Stomach (tissue), 9 donors: ENCODE data around the gene LRRC3C. TPM values are rescaled to one million over a fixed set of nuclear protein-coding genes. Genes with fewer than 3 reads are reported as not detected.
A peak's percentile ranks its signal among the peaks of the same experiment; 100 is the strongest.

ENCODE experiments used
- DNase-seq, 2 donors: peaks; one replicate each; pipeline versions ENCODE4 v3.0.0 to v3.0.0-alpha.2; 2013 to 2019
- H3K27ac ChIP-seq, 5 donors: fragments of 200-600 bp in 4 of 5; sonication (generic) in 4 of 5; one replicate each; pipeline ENCODE4 v1.5.1; 2013 to 2019; ENCODE audit warnings: mild to moderate bottlenecking in 1 of 5, moderate library complexity in 1 of 5
- H3K27me3 ChIP-seq, 3 donors: fragments of 200-600 bp; sonication (generic); one replicate each; pipeline ENCODE4 v1.5.1; 2017 to 2019; ENCODE audit warnings: mixed run types in 1 of 3
- H3K36me3 ChIP-seq, 4 donors: fragments of 200-600 bp; sonication (generic); 1 replicate in 3 of 4; 2 replicates in 1 of 4; pipeline ENCODE4 v1.5.1; 2016 to 2019
- H3K4me1 ChIP-seq, 4 donors: fragments of 200-600 bp; sonication (generic); one replicate each; pipeline ENCODE4 v1.5.1; 2016 to 2019
- H3K4me3 ChIP-seq, 4 donors: fragments of 200-600 bp; sonication (generic) in 3 of 4; one replicate each; pipeline ENCODE4 v1.5.1; 2016 to 2019; ENCODE audit warnings: mild to moderate bottlenecking in 1 of 4
- H3K9me3 ChIP-seq, 4 donors: fragments of 200-600 bp; sonication (generic); one replicate each; pipeline ENCODE4 v1.5.1; 2016 to 2019
- EP300 ChIP-seq: sonication (generic); formaldehyde crosslinking; IDR thresholded peaks from one replicate; pipeline ENCODE4 v1.6.1; 2017; ENCODE audit warnings: antibody characterized with exemption
- POLR2A ChIP-seq, 4 donors: fragments of 450-650 bp; IDR thresholded peaks; one replicate each; pipeline ENCODE4 v1.6.1; 2016; ENCODE audit warnings: antibody characterized with exemption in 4 of 4, control low read depth in 2 of 4, mild to moderate bottlenecking in 1 of 4, moderate library complexity in 1 of 4
- POLR2AphosphoS5 ChIP-seq, 3 donors: sonication (generic); formaldehyde crosslinking; IDR thresholded peaks; one replicate each; pipeline ENCODE4 v1.6.1; 2016; ENCODE audit warnings: antibody characterized with exemption in 3 of 3
- WGBS, 5 donors: extraction: QIAGEN DNeasy Blood & Tissue Kit in 3 of 5; methylation state at CpG; one replicate each; pipeline versions ENCODE4 v1.1.5 to v1.1.7; 2013 to 2018; 5-methylcytosine and 5-hydroxymethylcytosine counted together
- intact Hi-C: fragments of 100-400 bp; cut with DNase I; formaldehyde crosslinking; loops from one replicate; pipeline ENCODE4 v1.15.1; 2023; ENCODE audit warnings: low total_unique reads
- polyA plus RNA-seq, 3 donors: library from polyadenylated mRNA; stranded (reverse); fragments of 200-250 nt; gene quantifications; one replicate each; pipeline ENCODE4 v1.2.3, GENCODE V29; 2013
- total RNA-seq, 5 donors: library from RNA; depleted of rRNA; stranded (reverse); fragments of >200 nt; gene quantifications; one replicate each; pipeline versions ENCODE4 v1.1.0 to v1.2.3, GENCODE V29; 2014 to 2016
- TF ChIP-seq, protein P1 (sequence below), 7 experiments: fragments of 450-650 bp in 4 of 7; fragments of 200-600 bp in 3 of 7; sonication (generic) in 3 of 7; IDR thresholded peaks; one replicate each; pipeline ENCODE4 v1.5.1; 2016 to 2019; ENCODE audit warnings: antibody characterized with exemption in 7 of 7, control low read depth in 2 of 7, mild to moderate bottlenecking in 1 of 7
- donor health status: healthy with polysubstance abuse.
- donor health status: Bipolar disorder and iron deficiency.
- donor health status: healthy.

Gene LRRC3C
- total and polyA plus RNA-seq, 8 donors, result not detected

DNA sequence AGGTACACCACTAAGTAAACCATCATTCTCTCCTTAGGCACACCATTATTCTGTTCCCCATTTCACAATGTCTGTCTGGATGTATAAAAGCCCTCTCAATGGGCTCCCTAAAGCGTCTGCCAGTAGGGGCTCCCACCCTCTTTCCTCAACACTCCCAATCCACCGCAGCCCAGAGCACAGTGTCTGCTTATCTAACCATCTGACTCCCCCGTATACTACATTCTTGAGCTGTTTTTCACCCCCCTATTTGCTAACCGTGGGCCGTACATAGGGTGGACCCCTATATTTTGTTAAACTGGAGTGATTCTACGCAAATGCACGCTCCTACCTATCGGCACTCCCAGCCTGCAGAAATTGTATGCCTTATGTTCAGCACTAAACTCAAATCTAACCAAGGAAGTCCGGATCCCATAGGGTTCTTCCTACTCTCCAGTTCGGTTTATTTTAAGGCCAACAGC, 52.4 kb downstream of the LRRC3C start:
- intact Hi-C loops, result no loop called here
- TF ChIP-seq POLR2AphosphoS5 (IDR thresholded peaks at IDR 0.05) (no peak), EP300 (no peak), POLR2A (IDR thresholded peaks at IDR 0.05) (no peak)
- TF ChIP-seq, protein P1, sequence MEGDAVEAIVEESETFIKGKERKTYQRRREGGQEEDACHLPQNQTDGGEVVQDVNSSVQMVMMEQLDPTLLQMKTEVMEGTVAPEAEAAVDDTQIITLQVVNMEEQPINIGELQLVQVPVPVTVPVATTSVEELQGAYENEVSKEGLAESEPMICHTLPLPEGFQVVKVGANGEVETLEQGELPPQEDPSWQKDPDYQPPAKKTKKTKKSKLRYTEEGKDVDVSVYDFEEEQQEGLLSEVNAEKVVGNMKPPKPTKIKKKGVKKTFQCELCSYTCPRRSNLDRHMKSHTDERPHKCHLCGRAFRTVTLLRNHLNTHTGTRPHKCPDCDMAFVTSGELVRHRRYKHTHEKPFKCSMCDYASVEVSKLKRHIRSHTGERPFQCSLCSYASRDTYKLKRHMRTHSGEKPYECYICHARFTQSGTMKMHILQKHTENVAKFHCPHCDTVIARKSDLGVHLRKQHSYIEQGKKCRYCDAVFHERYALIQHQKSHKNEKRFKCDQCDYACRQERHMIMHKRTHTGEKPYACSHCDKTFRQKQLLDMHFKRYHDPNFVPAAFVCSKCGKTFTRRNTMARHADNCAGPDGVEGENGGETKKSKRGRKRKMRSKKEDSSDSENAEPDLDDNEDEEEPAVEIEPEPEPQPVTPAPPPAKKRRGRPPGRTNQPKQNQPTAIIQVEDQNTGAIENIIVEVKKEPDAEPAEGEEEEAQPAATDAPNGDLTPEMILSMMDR (IDR thresholded peaks at IDR 0.05), result no peak
- peak in 1 of 2 donors; percentile 61 for DNase-seq
- 0 to 1% (median 0%) methylated on average over 10 of the region's 10 CpGs for WGBS, 5 donors
- Histone ChIP-seq H3K9me3 (no peaks in the 10 kb centered on the region), H3K27ac (peak overlapping the region; percentile 78 to 97 (median 94)), H3K27me3 (peaks cover 0 to 32% (median 0%) of the 10 kb centered on the region in 3 donors), H3K36me3 (peaks cover 8 to 14% (median 12%) of the 10 kb centered on the region in 4 donors), H3K4me3 (peak overlapping the region; percentile 75 to 99 (median 91)), H3K4me1 (peaks cover 8 to 37% (median 31%) of the 10 kb centered on the region in 4 donors)

DNA sequence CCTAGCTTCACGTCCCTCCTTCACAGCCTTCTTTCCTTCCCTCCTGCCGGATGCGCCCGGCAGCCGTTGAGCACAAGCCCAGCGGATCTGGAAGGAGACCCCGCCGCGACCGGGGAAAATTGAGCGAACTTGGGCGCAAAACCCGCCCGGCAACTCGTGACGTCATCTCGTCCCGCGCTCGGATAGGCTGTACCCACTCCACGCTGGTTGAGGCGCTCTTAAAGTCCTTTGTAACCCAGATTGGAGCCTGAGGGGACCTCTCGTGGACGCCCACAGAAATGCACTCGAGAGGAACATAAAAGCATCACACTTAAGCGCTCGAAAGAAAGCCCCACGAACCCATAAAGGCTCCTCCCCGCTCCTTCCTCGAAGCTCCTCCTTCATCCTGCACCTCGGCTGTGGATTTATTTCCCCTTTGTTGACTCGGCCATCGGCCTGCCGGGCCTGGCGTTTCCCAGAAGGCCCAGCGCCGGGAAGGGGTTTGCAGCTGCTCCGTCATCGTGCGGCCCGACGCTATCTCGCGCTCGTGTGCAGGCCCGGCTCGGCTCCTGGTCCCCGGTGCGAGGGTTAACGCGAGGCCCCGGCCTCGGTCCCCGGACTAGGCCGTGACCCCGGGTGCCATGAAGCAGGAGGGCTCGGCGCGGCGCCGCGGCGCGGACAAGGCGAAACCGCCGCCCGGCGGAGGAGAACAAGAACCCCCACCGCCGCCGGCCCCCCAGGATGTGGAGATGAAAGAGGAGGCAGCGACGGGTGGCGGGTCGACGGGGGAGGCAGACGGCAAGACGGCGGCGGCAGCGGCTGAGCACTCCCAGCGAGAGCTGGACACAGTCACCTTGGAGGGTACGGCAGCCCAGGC, 53.0 kb downstream of the LRRC3C start, which contains the start of gene PSMD3:
TSS of gene PSMD3 (plus strand) at position 457 of the 856 bp plus-strand sequence. CDS start at position 621, 164 bp downstream.
- H3K27ac ChIP-seq, result peak within 1 kb of the TSS; percentile 91 to 97 (median 94)
- intact Hi-C loops, result no loop called here

DNA sequence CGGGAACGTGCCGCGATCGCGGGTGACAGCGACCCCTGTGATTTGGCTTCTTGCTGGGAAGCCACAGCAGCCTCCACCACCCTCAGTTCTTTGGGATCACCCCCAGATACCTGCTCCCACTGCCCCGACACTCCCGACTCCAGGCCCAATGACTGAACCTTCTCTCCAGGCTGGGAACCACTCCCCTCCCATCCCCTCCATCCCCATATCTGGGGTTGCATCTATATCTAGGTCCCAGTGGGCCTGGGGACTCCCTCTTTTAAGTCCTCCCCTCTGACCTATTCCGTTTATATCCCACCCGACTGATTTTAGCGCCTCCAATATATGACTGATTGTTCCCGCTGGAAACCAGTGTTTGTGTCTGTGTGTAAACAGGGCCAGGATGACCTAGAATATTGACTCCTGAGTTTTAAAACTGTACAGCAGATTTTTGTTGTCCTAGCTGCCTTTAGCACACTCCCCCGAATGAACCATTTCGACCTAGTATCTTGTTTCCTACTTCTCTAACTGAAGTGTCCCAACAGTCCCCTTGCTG, 53.7 kb downstream of the LRRC3C start:
- no peak for DNase-seq
- Histone ChIP-seq H3K27ac (peak overlapping the region; percentile 91 to 97 (median 94)), H3K4me3 (peak overlapping the region; percentile 75 to 99 (median 91)), H3K27me3 (peaks cover 0 to 24% (median 0%) of the 10 kb centered on the region in 3 donors), H3K4me1 (peaks cover 8 to 37% (median 31%) of the 10 kb centered on the region in 4 donors), H3K9me3 (no peaks in the 10 kb centered on the region), H3K36me3 (peaks cover 20 to 28% (median 25%) of the 10 kb centered on the region in 4 donors)
- 0 to 1% (median 0%) methylated on average over 8 to 15 of the region's 15 CpGs for WGBS, 5 donors
- TF ChIP-seq, protein P1 (IDR thresholded peaks at IDR 0.05), result no peak
- no peak for TF ChIP-seq POLR2AphosphoS5 (IDR thresholded peaks at IDR 0.05)
- no peak for TF ChIP-seq POLR2A (IDR thresholded peaks at IDR 0.05)
- no peak for TF ChIP-seq EP300
- intact Hi-C loops, result no loop called here

More for the DNA sequence above, 53.0 kb downstream of the LRRC3C start, which contains the start of gene PSMD3:
- Histone ChIP-seq H3K4me3 (peak within 1 kb of the TSS; percentile 75 to 99 (median 91)), H3K27me3 (peaks cover 0 to 31% (median 0%) of the 10 kb centered on the region in 3 donors), H3K36me3 (peaks cover 14 to 21% (median 19%) of the 10 kb centered on the region in 4 donors), H3K4me1 (peaks cover 8 to 37% (median 31%) of the 10 kb centered on the region in 4 donors), H3K9me3 (no peaks in the 10 kb centered on the region)
- 0 to 1% (median 0%) methylated on average over 50 to 84 of the region's 84 CpGs for WGBS, 5 donors
- TF ChIP-seq, protein P1 (IDR thresholded peaks at IDR 0.05), result peak in 5 of 7 experiments; percentile 55 to 98 (median 87)
- TF ChIP-seq EP300 (no peak), POLR2A (IDR thresholded peaks at IDR 0.05) (peak in 2 of 4 donors; percentile 55 to 74), POLR2AphosphoS5 (IDR thresholded peaks at IDR 0.05) (peak; percentile 96 to 99 (median 99))
- peak; percentile 99 to 100 for DNase-seq

DNA sequence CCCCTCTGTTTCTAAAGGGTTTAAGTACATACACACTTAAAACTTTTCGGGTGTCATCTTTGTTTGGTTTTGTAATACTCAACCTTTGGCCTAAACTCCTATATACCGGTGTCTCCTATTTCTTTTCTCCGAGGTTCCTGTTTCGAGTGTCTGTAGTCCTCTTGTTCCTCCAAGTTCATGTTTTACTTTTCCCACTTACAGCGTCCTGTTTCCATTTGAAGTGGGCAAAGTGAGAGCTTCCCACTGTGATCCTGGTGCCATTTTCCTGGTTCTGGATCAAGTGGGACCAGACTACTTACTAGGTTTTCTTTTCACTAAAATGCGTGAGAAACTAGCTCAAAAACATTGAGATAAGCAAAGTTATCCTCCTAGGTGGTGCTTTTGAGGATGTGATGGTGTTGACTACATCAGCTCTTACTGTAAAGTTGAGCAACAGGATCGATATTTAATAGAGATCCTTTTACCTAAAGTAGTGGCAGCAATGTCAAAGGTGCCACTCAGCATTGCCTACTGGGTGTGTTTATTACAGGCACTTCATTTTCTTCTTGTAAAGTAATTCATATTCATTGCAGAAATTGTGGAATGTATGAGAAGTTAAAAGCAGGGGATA, 54.3 kb downstream of the LRRC3C start:
- peak overlapping the region; percentile 75 to 99 (median 91) for H3K4me3 ChIP-seq
- intact Hi-C loops, result no loop called here
- H3K36me3 ChIP-seq, result peaks cover 26 to 34% (median 31%) of the 10 kb centered on the region in 4 donors
- peaks cover 8 to 37% (median 31%) of the 10 kb centered on the region in 4 donors for H3K4me1 ChIP-seq
- TF ChIP-seq POLR2AphosphoS5 (IDR thresholded peaks at IDR 0.05), result no peak
- TF ChIP-seq, protein P1 (IDR thresholded peaks at IDR 0.05), result no peak
- TF ChIP-seq POLR2A (IDR thresholded peaks at IDR 0.05), result no peak
- no peak for TF ChIP-seq EP300
- WGBS, 5 donors, result 9 to 19% (median 13%) methylated on average over 7 of the region's 7 CpGs
- peaks cover 0 to 18% (median 0%) of the 10 kb centered on the region in 3 donors for H3K27me3 ChIP-seq
- H3K27ac ChIP-seq, result peak overlapping the region in 3 of 5 donors; percentile 93 to 97 (median 94)
- DNase-seq, result no peak
- no peaks in the 10 kb centered on the region for H3K9me3 ChIP-seq
